Measurements from ENCODE around the gene FGD2. TPM values are rescaled to one million over a fixed set of nuclear protein-coding genes. Genes with fewer than 3 reads are reported as not detected.
"Not testable (repeated sequence)": the region's sequence is repeated elsewhere in the genome, so short reads cannot be mapped to it uniquely, and the experiment has no call there.

Gene FGD2
- total and polyA plus RNA-seq, 2 donors (not counting 3 experiments of a cell fraction or from before 2014, with no cell fraction given), result not detected

DNA sequence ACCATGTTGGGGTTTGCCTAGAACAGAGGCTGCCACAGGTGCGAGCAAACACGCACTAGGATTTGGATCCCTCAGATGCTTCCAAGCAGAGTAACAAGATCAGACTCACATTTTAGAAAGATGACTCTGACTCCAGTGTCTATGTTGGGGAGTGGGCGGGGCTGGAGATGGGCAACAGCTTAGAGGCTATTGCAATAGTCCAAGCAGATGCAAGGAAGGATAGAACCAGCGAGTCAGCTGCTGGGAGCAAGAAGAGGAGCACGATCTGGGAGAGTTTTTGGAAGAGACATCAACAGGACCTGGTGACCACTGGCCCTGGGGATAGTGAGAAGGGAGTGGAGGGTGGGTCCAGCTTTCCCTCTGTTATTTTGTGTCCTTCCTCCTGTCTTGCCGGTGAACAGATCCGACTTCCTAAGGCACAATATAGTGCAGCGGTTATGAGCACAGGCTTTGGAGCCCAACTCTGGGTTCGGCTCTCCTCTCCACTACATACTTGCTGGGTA lies 52.7 kb downstream of the FGD2 start:
- Histone ChIP-seq H3K4me3 (replicated peaks in 1 of 3; ENCODE audit: insufficient read depth in 1 of 3, low read depth in 1 of 3, low read length in 3 of 3) (no peak overlapping the region), H3K36me3 (ENCODE audit: control insufficient read depth in 2 of 2, extremely low read depth in 1 of 2, insufficient read depth in 2 of 2, low read length in 2 of 2) (no peaks in the 10 kb centered on the region), H3K4me1 (ENCODE audit: control insufficient read depth, extremely low read depth, insufficient read depth, low read length) (peaks cover 9% of the 10 kb centered on the region), H3K9me1 (replicated peaks; ENCODE audit: control insufficient read depth, extremely low read depth, insufficient read depth, low read length) (no peaks in the 10 kb centered on the region), H3K27ac (ENCODE audit: insufficient read depth, low read depth, low read length) (no peak overlapping the region), H3K9me3 (replicated peaks; ENCODE audit: control insufficient read depth, insufficient read depth, low read length) (no peaks in the 10 kb centered on the region), H2AFZ (ENCODE audit: low read depth, low read length) (no peak overlapping the region), H3K9ac (replicated peaks; ENCODE audit: extremely low read depth, insufficient read depth, low read length) (no peak overlapping the region), H3K27me3 (ENCODE audit: control insufficient read depth in 2 of 2, insufficient read depth in 2 of 2, low read length in 2 of 2) (no peaks in the 10 kb centered on the region), H3K79me2 (ENCODE audit: control insufficient read depth, insufficient read depth, low read length) (no peaks in the 10 kb centered on the region), H4K20me1 (replicated peaks; ENCODE audit: control insufficient read depth, extremely low read depth, insufficient read depth, low read length) (no peaks in the 10 kb centered on the region), H3K4me2 (ENCODE audit: insufficient read depth, low read length) (no peak overlapping the region)
- TF ChIP-seq, protein P1, sequence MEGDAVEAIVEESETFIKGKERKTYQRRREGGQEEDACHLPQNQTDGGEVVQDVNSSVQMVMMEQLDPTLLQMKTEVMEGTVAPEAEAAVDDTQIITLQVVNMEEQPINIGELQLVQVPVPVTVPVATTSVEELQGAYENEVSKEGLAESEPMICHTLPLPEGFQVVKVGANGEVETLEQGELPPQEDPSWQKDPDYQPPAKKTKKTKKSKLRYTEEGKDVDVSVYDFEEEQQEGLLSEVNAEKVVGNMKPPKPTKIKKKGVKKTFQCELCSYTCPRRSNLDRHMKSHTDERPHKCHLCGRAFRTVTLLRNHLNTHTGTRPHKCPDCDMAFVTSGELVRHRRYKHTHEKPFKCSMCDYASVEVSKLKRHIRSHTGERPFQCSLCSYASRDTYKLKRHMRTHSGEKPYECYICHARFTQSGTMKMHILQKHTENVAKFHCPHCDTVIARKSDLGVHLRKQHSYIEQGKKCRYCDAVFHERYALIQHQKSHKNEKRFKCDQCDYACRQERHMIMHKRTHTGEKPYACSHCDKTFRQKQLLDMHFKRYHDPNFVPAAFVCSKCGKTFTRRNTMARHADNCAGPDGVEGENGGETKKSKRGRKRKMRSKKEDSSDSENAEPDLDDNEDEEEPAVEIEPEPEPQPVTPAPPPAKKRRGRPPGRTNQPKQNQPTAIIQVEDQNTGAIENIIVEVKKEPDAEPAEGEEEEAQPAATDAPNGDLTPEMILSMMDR (IDR thresholded peaks at IDR 0.05; ENCODE audit: extremely low read depth in 1 of 2, insufficient read depth in 1 of 2, low read depth in 1 of 2, low read length in 2 of 2), result no peak
- TF ChIP-seq, protein P2, sequence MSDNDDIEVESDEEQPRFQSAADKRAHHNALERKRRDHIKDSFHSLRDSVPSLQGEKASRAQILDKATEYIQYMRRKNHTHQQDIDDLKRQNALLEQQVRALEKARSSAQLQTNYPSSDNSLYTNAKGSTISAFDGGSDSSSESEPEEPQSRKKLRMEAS (IDR thresholded peaks at IDR 0.05; ENCODE audit: insufficient read depth, insufficient read length), result no peak
- TF ChIP-seq POLR2A (IDR thresholded peaks at IDR 0.05; ENCODE audit: low read depth, low read length), result no peak
- TF ChIP-seq EZH2 (IDR thresholded peaks at IDR 0.05; ENCODE audit: borderline replicate concordance, low read depth, low read length, severe bottlenecking), result no peak
- no peak for TF ChIP-seq JUN (IDR thresholded peaks at IDR 0.05; ENCODE audit: borderline replicate concordance, insufficient read depth, insufficient read length, low read depth)
- no peak for TF ChIP-seq MYC (IDR thresholded peaks at IDR 0.05; ENCODE audit: low read depth, low read length)
- no peak for TF ChIP-seq FOS (IDR thresholded peaks at IDR 0.05; ENCODE audit: borderline replicate concordance, insufficient read depth, low read length)
- no peak for TF ChIP-seq GATA2 (IDR thresholded peaks at IDR 0.05; ENCODE audit: insufficient read depth, insufficient read length, low read depth, low read length)
- TF ChIP-seq POLR2AphosphoS5 (IDR thresholded peaks at IDR 0.05; ENCODE audit: insufficient read depth, low read depth, low read length), result no peak
- DNase-seq (ENCODE audit: low read depth, low spot score), result no peak
- FAIRE-seq, result no peak
- BruUV-seq (replicated peaks), result no TSS peak
- dilution Hi-C loops (cut with MboI; ENCODE audit: extremely low pct_ligation_motif_present, low sequenced_read_pairs), result no loop called here
- intact Hi-C loops (cut with micrococcal nuclease), result loop anchor here (2.0 to 5.0 kb wide), 2 partner anchors 44 to 79 kb away; no protein-coding TSS in a partner anchor
- ChIA-PET POLR2A (no interaction called here), CTCF (interaction anchor here (0.6 to 15.2 kb wide), 5 partner anchors 7 to 152 kb away, joined by 3 to 399 read pairs (median 4); partner anchors contain the start of gene PIM1)

DNA sequence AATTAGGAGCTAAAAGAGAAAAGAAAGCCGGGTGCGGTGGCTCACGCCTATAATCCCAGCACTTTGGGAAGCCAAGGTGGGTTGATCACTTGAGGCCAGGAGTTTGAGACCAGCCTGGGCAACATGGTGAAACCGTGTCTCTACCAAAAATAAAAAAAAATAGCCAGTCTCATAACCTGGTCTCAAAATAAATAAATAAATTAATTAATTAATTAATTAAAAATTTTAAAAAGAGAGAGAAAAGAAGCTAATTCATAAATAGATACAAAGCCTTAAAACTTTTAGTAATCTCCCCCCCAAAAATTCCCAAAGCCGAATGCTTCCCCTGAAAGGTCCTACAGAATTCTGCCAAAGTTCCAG lies 53.5 kb downstream of the FGD2 start:
- H3K27ac ChIP-seq (ENCODE audit: insufficient read depth, low read depth, low read length); dilution Hi-C loops (cut with MboI; ENCODE audit: extremely low pct_ligation_motif_present, low sequenced_read_pairs): not testable (repeated sequence)

More for the DNA sequence above, 53.5 kb downstream of the FGD2 start:
- not testable (repeated sequence) for H2AFZ ChIP-seq (ENCODE audit: low read depth, low read length); H3K9ac ChIP-seq (replicated peaks; ENCODE audit: extremely low read depth, insufficient read depth, low read length); FAIRE-seq; H4K20me1 ChIP-seq (replicated peaks; ENCODE audit: control insufficient read depth, extremely low read depth, insufficient read depth, low read length); H3K4me1 ChIP-seq (ENCODE audit: control insufficient read depth, extremely low read depth, insufficient read depth, low read length); H3K36me3 ChIP-seq (ENCODE audit: control insufficient read depth in 2 of 2, extremely low read depth in 1 of 2, insufficient read depth in 2 of 2, low read length in 2 of 2); H3K4me2 ChIP-seq (ENCODE audit: insufficient read depth, low read length); H3K9me3 ChIP-seq (replicated peaks; ENCODE audit: control insufficient read depth, insufficient read depth, low read length); H3K4me3 ChIP-seq (replicated peaks in 1 of 3; ENCODE audit: insufficient read depth in 1 of 3, low read depth in 1 of 3, low read length in 3 of 3); H3K9me1 ChIP-seq (replicated peaks; ENCODE audit: control insufficient read depth, extremely low read depth, insufficient read depth, low read length); H3K27me3 ChIP-seq (ENCODE audit: control insufficient read depth in 2 of 2, insufficient read depth in 2 of 2, low read length in 2 of 2); H3K79me2 ChIP-seq (ENCODE audit: control insufficient read depth, insufficient read depth, low read length); DNase-seq (ENCODE audit: low read depth, low spot score); BruUV-seq (replicated peaks)
- intact Hi-C loops (cut with micrococcal nuclease), result loop anchor here (1.0 to 5.0 kb wide), 3 partner anchors 43 to 113 kb away; no protein-coding TSS in a partner anchor
- POLR2A ChIA-PET, result interaction anchor here (0.9 kb wide), 1 partner anchor 113 kb away, joined by 3 read pairs; no protein-coding TSS in a partner anchor
- CTCF ChIA-PET, result interaction anchor here (0.6 to 15.2 kb wide), 6 partner anchors 8 to 151 kb away, joined by 3 to 399 read pairs (median 6); partner anchors contain the start of gene PIM1

All from endothelial cell of umbilical vein (primary cell).